ENCODE results near the gene MAGEB17. TPM values are rescaled to one million over a fixed set of nuclear protein-coding genes. Genes with fewer than 3 reads are reported as not detected.

MAGEB17 gene
- total and polyA plus RNA-seq, 2 of the 8 experiments (the other 6 are each of a cell fraction or from before 2014, with no cell fraction given): 0.48 to 1.1 TPM

GRCh38 chrX:16125520-16126149 lies 41.6 kb upstream of the MAGEB17 start (continued):
- TF ChIP-seq CHD7 (IDR thresholded peaks at IDR 0.05; ENCODE audit: insufficient replicate concordance, low read length) (no peak), CREB1 (IDR thresholded peaks at IDR 0.05) (no peak), SP2 (IDR thresholded peaks at IDR 0.05; ENCODE audit: low read length) (no peak), FOSL1 (IDR thresholded peaks at IDR 0.05; ENCODE audit: insufficient read depth, low read depth, low read length) (no peak), EZH2 (IDR thresholded peaks at IDR 0.05; ENCODE audit: low read depth, low read length, severe bottlenecking) (no peak), EP300 (IDR thresholded peaks at IDR 0.05; ENCODE audit: borderline replicate concordance in 1 of 2, low read depth in 2 of 2, low read length in 2 of 2) (no peak), E2F6 (IDR thresholded peaks at IDR 0.05) (no peak), CBX8 (IDR thresholded peaks at IDR 0.05; ENCODE audit: borderline replicate concordance, low read depth, low read length) (no peak), RBBP5 (IDR thresholded peaks at IDR 0.05; ENCODE audit: borderline replicate concordance, low read depth, low read length) (no peak), PHF8 (conservative IDR thresholded peaks at IDR 0.05; ENCODE audit: low read depth, low read length) (no peak)
